GM10266 (cell line): ENCODE measurements around the gene PGAM2.

Experiments
- DNase-seq: peaks from one replicate; pipeline ENCODE4 v3.0.0; 2012; ENCODE audit errors: extremely low spot score
- TF ChIP-seq, protein P1 (sequence below): IDR thresholded peaks from 2 replicates; pipeline ENCODE4 v1.5.1; 2012; ENCODE audit warnings: mild to moderate bottlenecking, low read depth; ENCODE audit not compliant: control insufficient read depth, insufficient read depth; ENCODE audit errors: missing control alignments

The PGAM2 gene

GRCh38 chr7:44068054-44068453 lies 2.7 kb upstream of the PGAM2 start:
- TF ChIP-seq, protein P1, sequence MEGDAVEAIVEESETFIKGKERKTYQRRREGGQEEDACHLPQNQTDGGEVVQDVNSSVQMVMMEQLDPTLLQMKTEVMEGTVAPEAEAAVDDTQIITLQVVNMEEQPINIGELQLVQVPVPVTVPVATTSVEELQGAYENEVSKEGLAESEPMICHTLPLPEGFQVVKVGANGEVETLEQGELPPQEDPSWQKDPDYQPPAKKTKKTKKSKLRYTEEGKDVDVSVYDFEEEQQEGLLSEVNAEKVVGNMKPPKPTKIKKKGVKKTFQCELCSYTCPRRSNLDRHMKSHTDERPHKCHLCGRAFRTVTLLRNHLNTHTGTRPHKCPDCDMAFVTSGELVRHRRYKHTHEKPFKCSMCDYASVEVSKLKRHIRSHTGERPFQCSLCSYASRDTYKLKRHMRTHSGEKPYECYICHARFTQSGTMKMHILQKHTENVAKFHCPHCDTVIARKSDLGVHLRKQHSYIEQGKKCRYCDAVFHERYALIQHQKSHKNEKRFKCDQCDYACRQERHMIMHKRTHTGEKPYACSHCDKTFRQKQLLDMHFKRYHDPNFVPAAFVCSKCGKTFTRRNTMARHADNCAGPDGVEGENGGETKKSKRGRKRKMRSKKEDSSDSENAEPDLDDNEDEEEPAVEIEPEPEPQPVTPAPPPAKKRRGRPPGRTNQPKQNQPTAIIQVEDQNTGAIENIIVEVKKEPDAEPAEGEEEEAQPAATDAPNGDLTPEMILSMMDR, result no peak
- DNase-seq, result no peak

- no peak for DNase-seq
- TF ChIP-seq, protein P1, result no peak
Observed at GRCh38 chr7:44067064-44067951, 1.9 kb upstream of the PGAM2 start.

DNA sequence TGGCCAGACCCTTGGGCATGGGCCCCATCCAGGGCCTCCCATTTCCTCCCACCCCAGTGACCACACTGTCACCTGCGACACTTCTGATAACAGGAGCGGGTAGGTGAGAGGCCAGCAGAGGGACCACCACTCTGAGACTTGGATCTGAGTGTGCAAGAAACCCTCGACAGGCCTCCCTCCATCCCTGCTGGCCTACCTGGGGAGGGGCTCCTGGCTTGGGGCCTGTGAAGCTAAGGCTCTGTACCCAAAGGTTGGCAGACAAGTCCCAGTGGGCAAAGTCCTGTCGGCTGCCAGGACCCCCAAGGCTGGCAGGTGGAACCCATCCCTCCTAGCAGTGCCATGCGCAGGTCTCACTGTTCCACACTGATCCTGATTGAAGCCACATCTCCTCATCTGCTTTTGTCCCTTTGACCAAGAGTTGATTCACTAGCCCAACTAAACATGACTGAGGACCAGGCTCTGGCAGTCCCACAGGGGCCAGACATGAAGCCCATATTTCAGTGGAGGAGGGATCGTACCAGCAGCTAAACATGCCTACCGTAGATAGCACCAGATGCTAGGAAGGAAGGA lies 1.2 kb upstream of the PGAM2 start:
- TF ChIP-seq, protein P1, result no peak
- DNase-seq, result no peak

GRCh38 chr7:44066111-44066460 lies 719 bp upstream of the PGAM2 start:
- no peak for DNase-seq
- TF ChIP-seq, protein P1, result no peak

GRCh38 chr7:44064791-44065430 lies 456 bp downstream of the PGAM2 start:
- TF ChIP-seq, protein P1, result no peak
- no peak for DNase-seq

DNA sequence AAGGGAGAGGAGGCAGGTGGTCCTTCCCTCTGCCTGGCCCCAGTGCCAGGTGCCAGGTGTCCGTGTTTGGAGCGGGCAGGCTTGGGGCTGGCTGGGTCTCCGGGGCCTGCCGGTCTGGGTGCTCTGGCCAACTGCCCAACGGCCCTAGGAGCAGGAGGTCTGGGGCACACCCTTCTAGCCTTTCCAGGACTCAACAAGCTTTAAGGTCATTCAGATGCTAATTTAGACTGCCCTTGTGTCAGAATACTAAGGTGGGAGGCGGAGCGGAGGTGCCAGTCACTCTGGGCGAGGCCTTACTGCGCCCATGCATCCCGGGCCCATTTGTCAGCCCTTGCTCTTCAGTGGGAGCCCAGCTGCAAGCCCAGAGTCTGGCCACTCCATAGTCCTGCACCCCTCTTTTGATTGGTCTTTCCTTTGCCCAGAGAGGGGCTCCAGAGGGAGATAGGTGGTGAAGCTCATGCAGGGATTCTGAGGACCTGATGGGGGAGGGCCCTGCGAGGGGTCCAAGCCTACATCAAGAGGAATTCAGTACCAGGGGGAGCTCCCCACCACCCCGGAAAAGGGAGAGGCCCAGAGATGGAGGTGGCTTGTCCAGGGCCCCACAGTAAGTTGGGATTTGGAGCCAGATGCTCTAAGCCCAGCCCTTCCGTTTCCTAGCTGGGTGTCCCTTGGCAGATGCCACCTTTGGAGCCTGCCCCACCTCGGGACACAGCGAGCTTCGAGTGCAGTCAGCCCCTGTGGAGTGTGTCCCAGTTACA lies 1.3 kb downstream of the PGAM2 start:
- DNase-seq, result no peak
- TF ChIP-seq, protein P1, result no peak

- TF ChIP-seq, protein P1, result no peak
- DNase-seq, result no peak
Observed at GRCh38 chr7:44063547-44063893, 1.8 kb downstream of the PGAM2 start.
